Measurements from ENCODE around the gene ABCB11.

- no peak for TF ChIP-seq CTCF (IDR thresholded peaks at IDR 0.05)
- TF ChIP-seq POLR2AphosphoS5 (IDR thresholded peaks at IDR 0.05; ENCODE audit: insufficient read depth in 1 of 2, low read depth in 1 of 2), result no peak
These were observed 33.3 kb downstream of the ABCB11 start for GRCh38 chr2:168997794-168998193.

Measured in vagina (tissue), 2 donors.